ENCODE measurements around the gene ICE2.

Gene ICE2

GRCh38 chr15:60382773-60383674 is 95.9 kb downstream of the ICE2 start:
- H4K20me1 ChIP-seq (ENCODE audit: insufficient read depth, low read length), result no peaks in the 10 kb centered on the region
- H3K4me2 ChIP-seq (ENCODE audit: low read depth, low read length), result no peak overlapping the region
- H3K79me2 ChIP-seq (ENCODE audit: low read length), result peaks cover 72% of the 10 kb centered on the region
- no peaks in the 10 kb centered on the region for H3F3A ChIP-seq (ENCODE audit: insufficient read depth, low read length)
- no peak overlapping the region for H3K4me3 ChIP-seq (ENCODE audit: low read length)
- no peaks in the 10 kb centered on the region for H3K9me3 ChIP-seq (replicated peaks; ENCODE audit: insufficient read depth, low read length)
- H3K27ac ChIP-seq (ENCODE audit: low read length), result no peak overlapping the region
- H3K9ac ChIP-seq (ENCODE audit: low read length), result no peak overlapping the region
- no peaks in the 10 kb centered on the region for H3K9me2 ChIP-seq (replicated peaks; ENCODE audit: insufficient read depth, low read length)
- DNase-seq, result no peak
- no peak for TF ChIP-seq EZH2 (optimal IDR thresholded peaks at IDR 0.05; ENCODE audit: low read depth, low read length)
- TF ChIP-seq, protein P1, sequence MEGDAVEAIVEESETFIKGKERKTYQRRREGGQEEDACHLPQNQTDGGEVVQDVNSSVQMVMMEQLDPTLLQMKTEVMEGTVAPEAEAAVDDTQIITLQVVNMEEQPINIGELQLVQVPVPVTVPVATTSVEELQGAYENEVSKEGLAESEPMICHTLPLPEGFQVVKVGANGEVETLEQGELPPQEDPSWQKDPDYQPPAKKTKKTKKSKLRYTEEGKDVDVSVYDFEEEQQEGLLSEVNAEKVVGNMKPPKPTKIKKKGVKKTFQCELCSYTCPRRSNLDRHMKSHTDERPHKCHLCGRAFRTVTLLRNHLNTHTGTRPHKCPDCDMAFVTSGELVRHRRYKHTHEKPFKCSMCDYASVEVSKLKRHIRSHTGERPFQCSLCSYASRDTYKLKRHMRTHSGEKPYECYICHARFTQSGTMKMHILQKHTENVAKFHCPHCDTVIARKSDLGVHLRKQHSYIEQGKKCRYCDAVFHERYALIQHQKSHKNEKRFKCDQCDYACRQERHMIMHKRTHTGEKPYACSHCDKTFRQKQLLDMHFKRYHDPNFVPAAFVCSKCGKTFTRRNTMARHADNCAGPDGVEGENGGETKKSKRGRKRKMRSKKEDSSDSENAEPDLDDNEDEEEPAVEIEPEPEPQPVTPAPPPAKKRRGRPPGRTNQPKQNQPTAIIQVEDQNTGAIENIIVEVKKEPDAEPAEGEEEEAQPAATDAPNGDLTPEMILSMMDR (IDR thresholded peaks at IDR 0.05; ENCODE audit: low read length), result no peak
- H3K4me1 ChIP-seq (ENCODE audit: low read length), result no peaks in the 10 kb centered on the region
- H3K36me3 ChIP-seq (replicated peaks; ENCODE audit: insufficient read depth, low read length), result peaks cover 2% of the 10 kb centered on the region; the same call in 1 of the 2 replicates
- H2AFZ ChIP-seq (ENCODE audit: low read length), result no peak overlapping the region
- no peaks in the 10 kb centered on the region for H3K27me3 ChIP-seq (replicated peaks; ENCODE audit: insufficient read depth, low read length)

DNA sequence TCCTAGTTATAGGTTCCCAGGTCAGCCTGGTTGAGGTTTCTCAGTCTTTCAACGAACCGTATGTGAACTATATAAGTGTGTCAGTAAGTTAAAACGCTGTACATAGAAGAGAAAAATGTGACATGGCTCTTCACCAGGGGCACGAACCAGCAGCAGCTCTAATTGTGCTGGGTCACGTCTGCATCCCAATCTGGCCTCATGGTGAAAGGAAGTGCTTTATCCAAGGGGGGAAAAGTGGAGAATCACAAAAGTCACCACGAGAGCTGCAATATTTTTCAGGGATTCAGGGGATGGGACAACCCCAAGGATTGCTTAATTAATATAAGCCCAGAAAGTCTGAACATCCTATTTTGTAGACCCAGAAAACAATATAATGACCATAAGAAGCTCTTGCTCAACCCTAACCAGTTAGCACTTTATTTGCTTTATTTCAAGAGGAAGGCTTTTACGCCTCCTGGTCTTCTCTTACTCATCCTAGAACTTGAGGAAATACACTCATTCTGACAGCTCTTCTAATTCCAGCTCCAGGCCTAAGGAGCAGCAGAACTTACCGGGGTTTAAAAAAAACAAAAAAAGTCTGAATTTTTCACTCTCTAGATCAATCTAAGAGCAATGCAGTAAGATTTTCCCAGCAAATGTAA is 97.7 kb downstream of the ICE2 start:
- H3K79me2 ChIP-seq (ENCODE audit: low read length), result peaks cover 60% of the 10 kb centered on the region
- H3K9me2 ChIP-seq (replicated peaks; ENCODE audit: insufficient read depth, low read length), result no peaks in the 10 kb centered on the region
- no peaks in the 10 kb centered on the region for H3F3A ChIP-seq (ENCODE audit: insufficient read depth, low read length)
- TF ChIP-seq EZH2 (optimal IDR thresholded peaks at IDR 0.05; ENCODE audit: low read depth, low read length) (no peak), EZH2phosphoT487 (IDR thresholded peaks at IDR 0.05; ENCODE audit: low read length) (no peak)
- TF ChIP-seq, protein P1 (IDR thresholded peaks at IDR 0.05; ENCODE audit: low read length), result no peak
- no peak overlapping the region for H3K4me2 ChIP-seq (ENCODE audit: low read depth, low read length)
- H3K27me3 ChIP-seq (replicated peaks; ENCODE audit: insufficient read depth, low read length), result no peaks in the 10 kb centered on the region
- no peak overlapping the region for H3K4me3 ChIP-seq (ENCODE audit: low read length)
- H3K36me3 ChIP-seq (replicated peaks; ENCODE audit: insufficient read depth, low read length), result peaks cover 6% of the 10 kb centered on the region; the same call in 1 of the 2 replicates
- no peaks in the 10 kb centered on the region for H3K9me3 ChIP-seq (replicated peaks; ENCODE audit: insufficient read depth, low read length)
- DNase-seq, result no peak
- H3K4me1 ChIP-seq (ENCODE audit: low read length), result no peaks in the 10 kb centered on the region
- H2AFZ ChIP-seq (ENCODE audit: low read length), result no peak overlapping the region
- no peak overlapping the region for H3K9ac ChIP-seq (ENCODE audit: low read length)
- H4K20me1 ChIP-seq (ENCODE audit: insufficient read depth, low read length), result no peaks in the 10 kb centered on the region
- no peak overlapping the region for H3K27ac ChIP-seq (ENCODE audit: low read length)

DNA sequence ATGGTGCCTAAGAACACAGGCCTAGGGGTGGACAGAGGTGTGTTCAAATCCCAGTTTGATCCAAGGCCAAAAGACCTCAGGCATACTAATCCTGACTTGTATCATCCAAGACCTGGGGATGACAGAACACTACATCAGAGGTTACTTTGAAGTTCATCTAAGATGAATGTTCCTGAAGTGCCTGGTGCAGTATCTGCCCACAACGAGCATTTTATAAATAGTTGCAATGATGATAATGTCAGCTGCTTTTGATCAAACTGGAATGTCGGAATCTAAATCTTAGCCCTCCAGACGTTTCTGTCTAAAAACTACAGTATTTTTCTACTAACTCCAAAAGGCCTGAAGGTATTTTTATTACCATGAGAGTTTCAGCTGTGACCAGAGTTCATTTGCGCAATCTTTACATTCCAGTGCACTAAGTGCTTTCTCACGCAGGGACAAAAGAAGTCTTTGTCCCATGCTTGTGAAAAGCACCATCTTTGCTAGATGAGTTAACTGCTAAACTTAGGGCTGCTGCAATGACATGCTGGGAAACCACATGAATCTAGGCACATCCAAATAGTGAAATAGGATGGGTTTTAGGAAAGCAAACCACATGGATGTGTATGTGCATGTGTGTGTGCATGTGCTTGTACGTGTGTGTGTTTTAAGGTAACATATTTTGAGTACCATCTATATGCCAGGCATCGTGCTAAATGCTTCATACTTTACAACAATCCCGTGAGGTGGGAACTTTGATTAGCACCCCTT is 99.2 kb downstream of the ICE2 start:
- no peak overlapping the region for H3K4me2 ChIP-seq (ENCODE audit: low read depth, low read length)
- DNase-seq, result no peak
- H2AFZ ChIP-seq (ENCODE audit: low read length), result no peak overlapping the region
- TF ChIP-seq EZH2phosphoT487 (IDR thresholded peaks at IDR 0.05; ENCODE audit: low read length), result no peak
- TF ChIP-seq, protein P1 (IDR thresholded peaks at IDR 0.05; ENCODE audit: low read length), result no peak
- TF ChIP-seq EZH2 (optimal IDR thresholded peaks at IDR 0.05; ENCODE audit: low read depth, low read length), result no peak
- H3K27me3 ChIP-seq (replicated peaks; ENCODE audit: insufficient read depth, low read length), result no peaks in the 10 kb centered on the region
- no peaks in the 10 kb centered on the region for H3F3A ChIP-seq (ENCODE audit: insufficient read depth, low read length)
- H3K4me1 ChIP-seq (ENCODE audit: low read length), result no peaks in the 10 kb centered on the region
- H3K9me2 ChIP-seq (replicated peaks; ENCODE audit: insufficient read depth, low read length), result no peaks in the 10 kb centered on the region
- H3K4me3 ChIP-seq (ENCODE audit: low read length), result no peak overlapping the region
- H3K79me2 ChIP-seq (ENCODE audit: low read length), result peaks cover 48% of the 10 kb centered on the region
- H3K36me3 ChIP-seq (replicated peaks; ENCODE audit: insufficient read depth, low read length), result peaks cover 6% of the 10 kb centered on the region; the same call in 1 of the 2 replicates
- H4K20me1 ChIP-seq (ENCODE audit: insufficient read depth, low read length), result no peaks in the 10 kb centered on the region
- no peak overlapping the region for H3K27ac ChIP-seq (ENCODE audit: low read length)
- no peaks in the 10 kb centered on the region for H3K9me3 ChIP-seq (replicated peaks; ENCODE audit: insufficient read depth, low read length)
- H3K9ac ChIP-seq (ENCODE audit: low read length), result no peak overlapping the region
